GM21786 (cell line): ENCODE results near the gene NSMCE4A.
"Not testable (repeated sequence)": the region's sequence is repeated elsewhere in the genome, so short reads cannot be mapped to it uniquely, and the experiment has no call there.

ENCODE experiments used
- ATAC-seq: cut with Tn5 transposase; IDR thresholded peaks from one replicate; pipeline ENCODE4 v1.9.1; 2021; ENCODE audit not compliant: unreplicated experiment

Gene NSMCE4A

DNA sequence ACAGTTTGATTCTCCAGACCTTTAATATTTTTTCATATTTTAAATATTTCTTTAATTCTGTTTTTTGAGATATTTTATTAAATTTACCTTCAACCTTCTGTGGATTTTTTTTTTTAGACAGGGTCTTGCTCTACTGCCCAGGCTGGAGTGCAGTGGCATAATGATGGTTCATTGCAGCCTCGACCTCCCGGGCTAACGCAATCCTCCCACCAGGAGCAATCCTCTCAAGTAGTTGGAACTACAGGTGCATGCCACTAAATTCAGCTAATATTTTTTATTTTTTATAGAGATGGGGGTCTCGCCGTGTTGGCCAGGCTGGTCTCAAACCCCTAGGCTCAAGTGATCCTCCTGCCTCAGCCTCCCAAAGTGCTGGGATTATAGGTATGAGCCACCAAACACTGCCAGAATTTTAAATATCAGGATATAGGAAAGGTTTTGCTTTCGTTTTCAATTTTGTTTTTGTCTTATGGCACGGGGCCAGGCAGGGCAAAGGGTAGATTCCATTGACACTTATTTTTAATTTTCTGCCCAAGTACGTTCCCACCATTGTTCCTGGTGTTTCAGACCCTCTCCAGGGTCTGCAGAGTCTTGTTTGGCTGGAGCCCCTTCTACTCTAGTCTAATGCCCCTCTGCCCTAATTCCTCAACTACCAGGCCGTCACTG is 15.1 kb upstream of the NSMCE4A start:
- ATAC-seq = no peak

DNA sequence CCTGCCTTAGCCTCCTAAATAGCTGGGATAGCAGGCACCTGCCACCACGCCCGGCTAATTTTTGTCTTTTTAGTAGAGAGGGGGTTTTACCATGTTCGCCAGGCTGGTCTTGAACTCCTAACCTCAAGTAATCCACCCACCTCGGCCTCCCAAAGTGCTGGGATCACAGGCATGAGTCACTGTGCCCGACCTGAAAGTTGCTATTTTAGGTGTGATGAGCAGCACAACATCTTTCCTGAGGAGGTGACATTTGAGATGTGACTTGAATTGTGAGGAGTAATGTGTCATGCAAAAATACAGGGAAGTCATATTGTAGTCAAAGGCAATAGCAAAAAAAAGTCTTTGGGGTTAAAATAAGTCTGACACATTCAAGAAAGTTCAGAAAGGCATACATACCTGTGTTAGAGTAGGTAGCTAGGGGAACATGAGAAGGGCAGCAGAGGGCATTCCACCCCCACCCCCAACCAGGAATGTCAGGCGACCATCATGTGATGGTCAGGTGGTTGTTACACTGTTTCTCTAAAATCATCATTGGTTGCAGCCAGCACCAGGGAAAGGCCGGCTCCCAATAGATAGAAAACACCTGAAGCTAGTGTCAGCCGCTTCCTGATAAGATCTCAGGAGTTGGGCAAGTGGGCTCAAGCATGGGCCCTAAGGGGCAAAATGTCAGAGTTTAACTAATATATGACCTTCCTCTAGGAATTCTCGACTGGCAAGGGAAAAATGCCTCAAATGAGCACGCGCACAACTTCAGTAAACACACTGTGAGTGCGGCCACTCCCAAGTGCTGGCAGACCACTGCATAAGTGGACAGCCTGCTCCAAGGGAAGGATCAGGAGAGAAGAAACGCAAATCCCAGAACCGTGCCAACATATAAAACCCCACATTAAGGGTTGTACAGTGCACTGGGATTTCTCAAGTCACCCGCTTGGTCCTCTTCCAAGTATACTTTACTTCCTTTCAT is 13.6 kb upstream of the NSMCE4A start, which contains the start of gene TACC2:
TSS of gene TACC2 (plus strand) at position 803 of the 964 bp plus-strand sequence. CDS start 32,819 bp downstream, outside the sequence.
- ATAC-seq = no peak

DNA sequence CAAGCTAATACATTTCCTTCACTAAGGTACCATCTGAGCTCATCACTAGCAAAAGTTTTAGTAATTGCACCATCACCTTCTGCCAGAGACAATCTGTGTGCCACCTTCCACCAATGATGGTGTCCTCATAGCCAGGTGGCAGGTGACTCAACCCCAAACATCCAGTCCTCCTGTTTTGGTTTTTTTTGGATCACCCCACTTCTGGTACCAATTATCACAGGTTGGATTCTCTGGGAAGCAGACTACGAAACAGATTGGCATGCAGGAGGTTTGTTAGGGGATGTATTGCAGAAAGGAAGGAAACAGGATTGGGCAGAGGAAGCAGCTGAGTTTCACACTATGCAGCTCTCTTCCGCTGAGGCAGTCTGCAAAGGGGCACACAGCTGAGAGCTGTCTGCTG is 9.4 kb upstream of the NSMCE4A start:
- no peak for ATAC-seq

DNA sequence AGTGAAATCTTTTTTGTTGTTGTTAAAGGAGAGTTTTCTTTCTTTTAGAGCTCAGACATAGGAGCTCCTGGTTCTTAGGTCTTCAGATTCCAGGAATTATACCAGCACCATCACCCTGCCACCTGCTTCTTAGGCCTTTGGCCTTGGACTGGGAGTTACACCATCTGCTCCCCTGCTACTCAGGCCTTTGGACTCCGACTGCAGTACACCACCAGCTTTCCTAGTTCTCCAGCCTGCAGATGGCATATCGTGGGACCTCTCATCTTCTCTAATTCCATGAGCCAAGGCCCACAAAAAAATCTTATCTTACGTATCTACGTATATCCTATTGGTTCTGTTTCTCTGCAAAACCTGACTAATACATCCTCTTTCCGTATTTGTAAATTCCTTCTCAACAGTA is 8.8 kb upstream of the NSMCE4A start:
- ATAC-seq = no peak

DNA sequence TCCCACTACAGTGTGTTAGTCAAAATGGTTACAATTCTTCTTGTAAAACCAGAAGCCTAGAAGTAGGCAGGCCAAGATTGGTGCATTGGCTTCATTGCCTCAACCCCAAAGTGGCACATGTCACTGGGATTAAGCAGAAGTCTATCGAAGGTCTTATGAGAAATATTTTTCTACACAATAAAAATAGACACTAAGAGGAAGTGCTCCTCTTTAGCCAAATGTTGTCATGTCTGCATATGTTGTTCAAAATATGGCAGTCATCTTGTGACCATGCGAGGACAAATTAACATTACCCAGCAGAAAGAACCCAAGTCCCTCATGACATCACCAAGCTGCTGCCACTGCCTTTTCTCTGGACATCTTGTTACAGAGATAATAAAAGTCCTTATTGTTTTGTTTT is 6.3 kb upstream of the NSMCE4A start:
- ATAC-seq = no peak

DNA sequence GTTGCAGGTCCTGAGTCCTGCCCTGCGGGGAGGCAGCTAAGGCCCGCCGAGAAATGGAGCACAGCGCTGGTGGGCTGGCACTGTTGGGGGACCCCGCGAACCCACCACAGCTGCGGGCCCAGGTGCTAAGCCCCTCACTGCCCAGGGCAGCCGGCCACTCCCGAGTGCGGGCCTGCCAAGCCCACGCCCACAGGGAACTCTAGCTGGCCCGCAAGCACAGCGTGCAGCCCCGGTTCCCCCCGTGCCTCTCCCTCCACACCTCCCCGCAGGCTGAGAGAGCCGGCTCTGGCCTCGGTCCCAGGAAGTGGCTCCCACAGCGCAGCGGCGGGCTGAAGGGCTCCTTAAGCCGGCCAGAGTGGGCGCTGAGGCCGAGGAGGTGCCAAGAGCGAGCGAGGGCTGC is 3.5 kb upstream of the NSMCE4A start:
- ATAC-seq = no peak

DNA sequence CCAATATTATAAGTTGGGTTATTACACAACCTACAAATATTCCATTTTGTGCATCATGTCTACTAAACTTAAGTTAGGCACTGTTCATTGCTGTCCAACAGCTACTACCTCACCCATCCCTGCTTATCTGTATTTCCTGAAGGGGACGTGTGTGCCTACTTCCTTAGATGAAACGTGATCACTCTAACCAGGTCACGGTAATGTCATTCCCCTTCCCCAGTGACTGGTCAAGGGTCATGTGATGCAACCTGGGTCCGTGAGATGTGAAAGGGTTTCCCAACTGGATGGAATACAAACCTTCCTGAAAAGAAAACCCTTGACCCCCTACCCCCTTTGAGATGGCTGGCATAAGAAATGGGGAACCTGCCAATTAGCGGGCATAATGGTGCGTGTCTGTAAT is 1.6 kb upstream of the NSMCE4A start:
- no peak for ATAC-seq

DNA sequence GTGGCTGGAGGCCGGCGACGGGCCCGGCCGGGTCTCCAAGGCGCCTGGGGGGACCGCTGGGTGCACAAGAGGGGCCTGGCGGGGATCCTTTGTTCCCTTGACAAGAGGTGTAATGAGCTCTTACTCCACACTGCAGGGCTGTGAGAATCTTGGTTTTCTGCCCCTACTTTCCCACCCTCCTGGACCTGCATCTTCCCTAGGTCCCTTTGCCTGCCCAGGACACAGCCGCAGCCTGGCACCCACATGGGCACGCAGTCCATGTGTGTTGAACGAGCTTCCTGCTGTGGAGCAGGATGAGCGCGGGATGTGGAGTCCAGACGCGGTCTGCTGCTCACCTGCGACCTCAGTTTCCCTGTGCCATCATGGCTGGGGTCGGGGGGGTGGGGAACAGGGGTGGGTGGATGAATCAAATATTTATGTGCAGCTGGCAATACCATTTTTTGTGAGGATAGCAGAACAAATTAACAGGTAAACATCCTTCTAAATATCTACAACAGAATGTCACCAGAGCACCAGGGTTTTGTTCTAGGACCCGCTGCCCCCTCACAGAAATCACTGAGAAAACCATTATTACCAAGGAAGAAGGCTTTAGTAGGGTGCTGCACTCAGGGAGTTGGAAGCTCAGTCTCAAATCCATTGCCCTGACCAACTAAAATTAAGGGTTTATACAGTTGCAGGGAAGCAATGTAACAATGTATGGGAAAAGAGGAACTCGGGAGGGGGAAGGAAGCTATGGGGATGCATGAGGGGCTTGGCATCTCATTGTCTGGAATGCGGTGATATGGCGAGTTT is 474 bp upstream of the NSMCE4A start:
- peak; percentile 4 for ATAC-seq

DNA sequence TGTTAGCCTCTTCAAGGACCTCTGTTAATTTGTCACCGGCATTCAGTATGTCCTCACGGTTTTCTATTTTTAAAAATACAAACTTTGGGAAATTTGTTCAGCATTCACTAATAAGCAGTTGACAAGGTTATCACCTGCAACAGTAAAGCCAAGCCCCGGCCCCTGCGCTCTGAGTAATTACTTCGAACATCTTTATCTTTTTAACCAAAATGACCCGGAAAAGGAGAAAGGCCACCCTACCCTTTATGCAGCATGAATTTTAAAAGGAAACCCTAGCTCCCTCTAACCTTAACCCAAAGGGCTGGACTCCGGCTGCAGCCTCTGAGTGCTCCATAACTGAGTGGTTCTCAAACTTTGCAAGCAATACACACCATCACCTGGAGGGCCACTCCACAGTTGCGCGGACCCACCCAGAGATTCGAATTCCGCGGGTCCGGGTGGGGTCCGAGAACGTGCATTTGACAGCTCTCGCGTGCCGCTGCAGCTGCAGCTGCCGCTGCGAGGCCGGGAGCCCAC is 940 bp downstream of the NSMCE4A start:
- peak; percentile 18 for ATAC-seq

DNA sequence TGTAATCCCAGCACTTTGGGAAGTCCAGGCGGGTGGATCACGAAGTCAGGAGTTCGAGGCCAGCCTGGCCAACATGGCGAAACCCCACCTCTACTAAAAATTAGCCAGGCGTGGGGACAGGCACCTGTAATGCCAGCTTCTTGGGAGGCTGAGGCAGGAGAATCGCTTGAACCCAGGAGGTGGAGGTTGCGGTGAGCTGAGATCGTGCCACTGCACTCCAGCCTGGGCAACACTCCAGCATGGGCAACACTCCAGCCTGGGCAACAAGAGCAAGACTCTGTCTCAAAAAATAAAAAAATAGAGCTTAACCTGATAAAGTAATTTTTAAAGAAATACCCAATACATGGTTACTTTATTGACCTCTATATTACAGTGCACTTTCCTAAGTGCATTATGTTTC is 5.9 kb downstream of the NSMCE4A start:
- not testable (repeated sequence) for ATAC-seq

DNA sequence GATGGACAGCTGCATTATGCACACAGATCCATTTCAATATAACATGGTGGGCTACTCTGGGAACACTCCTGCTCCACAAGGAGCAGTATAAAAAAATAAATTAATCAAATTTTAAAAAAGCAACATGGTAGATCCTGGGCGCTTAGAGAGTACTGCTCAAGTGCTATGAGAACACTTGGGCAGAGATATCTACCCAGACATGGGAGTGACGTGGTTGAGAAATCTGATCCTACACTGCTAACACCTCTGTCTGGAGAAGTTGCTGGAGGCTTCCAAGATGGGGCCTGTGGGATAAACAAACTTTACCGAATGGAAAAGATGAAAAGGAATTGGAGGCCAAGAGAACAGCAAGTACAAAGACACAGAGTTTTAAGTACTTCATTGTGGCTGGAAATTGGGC is 9.0 kb downstream of the NSMCE4A start:
- no peak for ATAC-seq

DNA sequence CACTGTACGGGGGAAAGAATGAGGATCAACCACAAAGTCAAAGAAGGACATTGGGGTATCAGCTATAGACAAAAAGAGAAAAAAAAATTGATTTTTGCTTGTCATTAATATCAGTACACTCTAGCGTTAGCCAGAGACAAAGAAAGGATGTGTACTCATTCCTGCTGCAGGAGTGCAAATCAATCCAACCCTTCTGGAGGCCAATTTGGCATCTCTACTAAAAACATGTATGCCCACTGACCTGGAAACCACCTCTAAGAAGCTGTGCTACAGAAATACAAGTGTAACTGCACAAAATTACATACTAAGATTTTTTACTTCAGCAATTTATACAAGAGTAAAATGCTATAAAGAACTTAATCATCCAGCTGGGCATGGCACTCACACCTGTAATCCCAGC is 13.6 kb downstream of the NSMCE4A start:
- no peak for ATAC-seq

DNA sequence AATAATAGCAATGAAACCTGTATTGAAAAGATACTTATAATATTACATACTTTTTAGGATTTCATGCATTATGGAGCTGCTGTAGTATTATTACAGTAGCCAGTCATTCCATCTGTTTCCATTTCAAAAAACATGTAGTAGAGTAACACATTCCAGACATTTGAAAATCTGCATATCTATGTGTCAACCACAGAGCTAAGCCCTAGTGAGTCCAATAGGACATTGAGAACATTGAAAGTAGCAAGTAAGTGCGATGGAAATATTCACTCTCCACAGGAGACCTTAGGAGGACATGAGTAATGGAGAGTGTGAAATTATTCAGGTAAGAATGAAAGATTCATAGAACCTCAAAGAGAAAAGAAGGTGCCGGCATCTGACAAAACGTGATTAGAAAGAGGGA is 15.3 kb downstream of the NSMCE4A start:
- no peak for ATAC-seq

DNA sequence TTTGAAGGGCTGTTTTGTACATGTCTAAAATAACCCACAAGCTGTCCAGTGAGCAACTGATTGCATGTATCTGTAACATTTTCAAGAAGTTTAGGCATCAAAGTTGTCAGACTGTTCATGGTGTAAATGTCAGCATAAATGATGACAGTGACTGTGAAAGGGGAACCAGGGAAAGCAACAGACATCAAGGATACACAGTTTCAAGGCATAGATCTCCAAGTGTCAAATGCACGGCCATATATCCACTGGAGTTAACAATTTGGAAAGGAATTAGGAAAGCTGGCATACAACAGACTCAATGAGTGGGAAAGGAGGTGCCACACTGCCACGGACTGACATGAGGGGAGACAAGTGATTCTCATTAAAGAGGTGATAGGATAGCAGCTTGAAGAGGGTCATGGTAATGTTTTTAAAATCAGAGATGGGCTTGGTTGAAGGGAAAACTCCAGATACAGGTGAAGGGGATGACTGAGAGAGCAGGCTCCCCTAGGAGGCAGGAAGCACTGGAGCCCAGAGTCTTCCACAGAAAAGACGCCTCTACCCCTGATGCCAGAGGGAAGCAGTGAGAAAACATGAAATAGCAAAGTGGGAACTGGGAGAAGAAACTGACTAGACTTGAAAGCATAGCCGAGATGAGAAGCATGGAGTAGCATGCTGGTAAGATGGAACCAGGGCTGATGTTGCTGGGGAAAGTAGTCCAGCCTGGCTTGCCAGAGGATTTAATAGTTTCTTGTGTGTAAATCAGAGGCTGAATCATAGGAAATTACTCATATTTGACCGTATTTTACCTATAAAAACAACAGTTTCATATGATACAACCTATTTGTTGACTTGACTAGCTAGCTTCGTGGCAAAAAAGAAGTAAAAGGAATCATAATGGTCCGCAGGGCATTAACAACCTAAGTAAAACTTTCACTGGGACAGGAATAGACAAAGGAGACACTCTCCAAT is 18.6 kb downstream of the NSMCE4A start:
- ATAC-seq = no peak

DNA sequence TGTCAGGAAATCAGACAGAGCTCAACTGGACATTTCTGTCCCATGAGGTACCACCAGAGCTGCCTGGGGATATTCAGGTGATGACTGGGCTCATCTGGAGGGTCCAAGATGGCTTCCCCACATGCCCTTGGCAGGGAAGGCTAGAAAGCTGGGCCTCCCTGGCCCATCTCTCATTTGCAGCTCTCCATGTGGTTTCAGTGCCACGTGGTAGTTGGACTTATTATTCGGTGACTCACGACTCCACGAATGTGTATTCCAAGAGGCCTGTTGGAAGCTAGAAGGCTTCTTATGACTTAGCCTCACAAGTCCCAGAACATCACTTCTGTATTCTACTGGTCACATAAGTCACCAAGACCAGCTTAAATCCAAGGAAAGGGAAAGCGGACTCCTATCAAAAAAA is 22.8 kb downstream of the NSMCE4A start:
- ATAC-seq = no peak

DNA sequence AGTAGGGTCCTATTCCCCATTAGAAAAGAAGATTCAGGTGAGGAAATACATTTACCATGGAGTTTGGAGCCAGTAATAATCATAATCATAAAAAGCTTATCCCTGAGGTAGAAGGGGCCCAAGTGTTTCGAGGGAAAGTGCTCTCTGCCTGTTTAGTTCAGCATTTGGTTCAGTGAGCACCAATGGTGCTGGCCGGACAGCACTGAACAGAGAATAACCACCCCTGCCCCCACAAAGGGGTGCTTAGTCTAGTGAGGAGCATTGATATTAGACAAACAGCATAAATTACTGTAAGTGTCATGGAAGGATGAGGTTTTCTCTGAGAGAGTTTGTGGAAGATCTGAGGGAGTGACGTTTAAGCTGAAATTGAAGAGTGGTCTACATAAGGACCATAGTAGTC is 25.6 kb downstream of the NSMCE4A start:
- no peak for ATAC-seq

DNA sequence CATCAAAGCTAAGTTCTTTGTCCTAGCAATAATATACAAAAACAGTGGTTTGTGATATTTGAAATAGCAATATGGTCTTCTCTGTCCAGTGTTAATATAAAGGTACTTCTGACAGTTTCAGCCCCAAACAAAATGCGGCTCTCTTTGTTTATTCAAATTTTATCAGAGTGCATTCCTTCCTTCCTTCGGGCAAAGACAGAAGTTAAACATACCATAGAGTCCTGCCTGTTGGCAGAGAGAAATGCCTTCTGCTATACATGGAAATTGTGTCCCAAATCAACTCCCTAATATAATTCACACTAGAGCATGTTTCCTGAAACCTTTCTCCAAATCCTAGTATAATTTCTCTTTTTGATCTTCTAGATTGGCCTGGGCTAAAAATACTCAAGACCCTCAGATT is 26.0 kb downstream of the NSMCE4A start:
- ATAC-seq = no peak

DNA sequence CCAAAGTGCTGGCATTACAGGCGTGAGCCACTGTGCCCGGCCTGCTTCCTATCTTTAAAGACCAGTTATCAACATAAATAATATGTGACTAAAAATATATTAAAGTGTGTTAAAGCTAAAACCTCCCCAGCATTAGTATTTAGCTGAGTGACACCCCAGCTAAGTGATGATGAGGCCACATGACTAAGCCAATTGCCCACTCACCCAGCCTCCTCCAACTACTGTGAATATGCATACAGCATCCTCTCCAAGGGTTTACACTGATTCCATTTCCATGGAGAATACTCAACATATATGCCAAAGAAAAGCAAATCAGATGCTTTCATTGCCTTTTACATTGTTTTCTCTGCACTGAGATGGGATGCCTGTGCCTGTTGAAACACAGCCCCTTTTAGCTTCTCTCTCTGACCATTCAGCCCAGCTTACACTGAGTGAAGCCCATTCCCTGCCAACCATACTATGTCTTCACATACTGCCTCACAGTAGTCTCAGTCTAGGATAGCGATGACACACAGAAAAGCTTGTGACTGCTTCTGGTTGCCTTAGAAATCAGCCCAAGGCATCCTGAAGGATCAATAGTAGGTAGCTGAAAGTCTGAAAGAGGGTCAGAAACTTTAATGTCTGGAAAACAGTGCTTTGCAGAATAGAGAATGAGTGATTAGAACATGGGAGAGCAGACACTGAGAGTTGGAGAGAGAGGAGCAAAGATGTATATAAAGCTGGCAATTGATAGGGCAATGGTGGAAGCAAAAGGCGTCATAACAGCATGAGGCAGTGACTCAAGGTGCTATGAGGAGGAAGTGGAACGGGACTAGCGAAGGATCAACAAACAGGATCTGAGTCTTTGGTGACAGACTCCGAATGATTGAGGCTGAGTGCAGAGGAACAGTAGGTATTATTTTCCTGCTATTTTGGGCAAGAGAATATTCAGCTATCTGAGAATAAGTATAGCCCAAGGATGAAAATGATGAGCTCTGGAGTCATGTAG is 27.4 kb downstream of the NSMCE4A start:
- no peak for ATAC-seq
